GM12873 (cell line): ENCODE results near the gene AKNA.

ENCODE experiments used
- TF ChIP-seq, protein P1 (sequence below): IDR thresholded peaks from 2 replicates; pipeline ENCODE4 v1.5.1; 2012; ENCODE audit warnings: low read depth, mild to moderate bottlenecking, moderate library complexity, low read length, control low read depth; ENCODE audit not compliant: insufficient read depth; ENCODE audit errors: missing control alignments

Gene AKNA

DNA sequence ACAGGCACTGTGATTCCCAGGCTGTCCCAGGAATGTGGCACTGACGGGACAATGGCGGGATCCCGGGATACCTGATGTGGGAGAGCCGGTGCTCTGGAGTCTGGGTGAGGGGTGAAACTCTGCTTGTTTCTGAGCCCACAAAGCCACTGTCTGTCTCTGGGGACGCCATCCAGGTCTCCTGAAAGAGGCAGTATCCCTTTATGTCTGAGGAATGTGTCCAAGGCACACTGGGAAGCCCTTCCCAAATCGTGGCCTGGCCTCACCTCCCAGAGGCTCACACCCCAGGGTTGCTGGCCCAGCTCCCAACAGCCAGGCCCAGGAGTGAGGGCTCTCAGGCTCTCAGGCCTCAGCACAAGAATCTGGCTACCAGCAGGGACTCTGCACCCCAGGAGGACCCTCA lies 31.0 kb downstream of the AKNA start:
- TF ChIP-seq, protein P1, sequence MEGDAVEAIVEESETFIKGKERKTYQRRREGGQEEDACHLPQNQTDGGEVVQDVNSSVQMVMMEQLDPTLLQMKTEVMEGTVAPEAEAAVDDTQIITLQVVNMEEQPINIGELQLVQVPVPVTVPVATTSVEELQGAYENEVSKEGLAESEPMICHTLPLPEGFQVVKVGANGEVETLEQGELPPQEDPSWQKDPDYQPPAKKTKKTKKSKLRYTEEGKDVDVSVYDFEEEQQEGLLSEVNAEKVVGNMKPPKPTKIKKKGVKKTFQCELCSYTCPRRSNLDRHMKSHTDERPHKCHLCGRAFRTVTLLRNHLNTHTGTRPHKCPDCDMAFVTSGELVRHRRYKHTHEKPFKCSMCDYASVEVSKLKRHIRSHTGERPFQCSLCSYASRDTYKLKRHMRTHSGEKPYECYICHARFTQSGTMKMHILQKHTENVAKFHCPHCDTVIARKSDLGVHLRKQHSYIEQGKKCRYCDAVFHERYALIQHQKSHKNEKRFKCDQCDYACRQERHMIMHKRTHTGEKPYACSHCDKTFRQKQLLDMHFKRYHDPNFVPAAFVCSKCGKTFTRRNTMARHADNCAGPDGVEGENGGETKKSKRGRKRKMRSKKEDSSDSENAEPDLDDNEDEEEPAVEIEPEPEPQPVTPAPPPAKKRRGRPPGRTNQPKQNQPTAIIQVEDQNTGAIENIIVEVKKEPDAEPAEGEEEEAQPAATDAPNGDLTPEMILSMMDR = no peak

GRCh38 chr9:114355821-114356220 lies 32.0 kb downstream of the AKNA start:
- TF ChIP-seq, protein P1 = no peak

GRCh38 chr9:114351932-114352331 lies 35.9 kb downstream of the AKNA start:
- TF ChIP-seq, protein P1 = no peak

DNA sequence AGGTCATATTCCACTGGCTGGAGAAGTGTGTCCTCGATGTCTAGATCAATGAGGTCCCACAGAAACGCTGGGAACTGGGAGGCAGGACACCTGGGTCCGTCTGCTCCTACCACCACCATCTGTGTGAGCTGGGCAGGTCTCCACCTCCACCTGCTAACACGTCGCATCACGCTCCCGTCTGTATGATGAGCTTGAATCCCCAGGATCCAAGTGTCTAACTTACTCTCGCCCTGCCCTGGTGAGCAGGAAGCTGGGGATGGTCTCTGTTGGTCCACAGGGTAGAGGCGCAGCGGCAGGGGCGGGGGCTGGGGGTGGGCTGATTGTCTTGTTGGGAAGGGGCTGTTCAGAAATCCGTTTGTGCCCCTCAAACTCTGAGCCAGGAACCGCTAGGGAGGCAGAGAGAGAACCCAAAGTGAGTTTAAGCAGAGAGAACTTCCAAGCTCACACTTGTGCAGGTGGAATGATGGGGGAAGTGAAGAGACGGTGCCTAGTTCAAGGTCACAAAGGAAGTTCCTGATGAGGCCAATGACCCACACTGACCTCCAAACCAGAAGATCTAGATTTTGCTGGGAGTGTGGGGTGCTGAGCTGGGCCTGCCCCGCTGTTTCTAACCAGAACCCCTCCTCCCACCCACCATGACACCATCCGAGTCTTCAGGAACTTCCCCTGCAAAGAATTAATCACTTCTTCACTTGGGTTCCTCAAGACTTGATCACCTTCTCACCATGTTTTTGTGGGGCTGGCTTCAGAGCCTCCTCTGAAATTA lies 37.0 kb downstream of the AKNA start:
- TF ChIP-seq, protein P1 = no peak

DNA sequence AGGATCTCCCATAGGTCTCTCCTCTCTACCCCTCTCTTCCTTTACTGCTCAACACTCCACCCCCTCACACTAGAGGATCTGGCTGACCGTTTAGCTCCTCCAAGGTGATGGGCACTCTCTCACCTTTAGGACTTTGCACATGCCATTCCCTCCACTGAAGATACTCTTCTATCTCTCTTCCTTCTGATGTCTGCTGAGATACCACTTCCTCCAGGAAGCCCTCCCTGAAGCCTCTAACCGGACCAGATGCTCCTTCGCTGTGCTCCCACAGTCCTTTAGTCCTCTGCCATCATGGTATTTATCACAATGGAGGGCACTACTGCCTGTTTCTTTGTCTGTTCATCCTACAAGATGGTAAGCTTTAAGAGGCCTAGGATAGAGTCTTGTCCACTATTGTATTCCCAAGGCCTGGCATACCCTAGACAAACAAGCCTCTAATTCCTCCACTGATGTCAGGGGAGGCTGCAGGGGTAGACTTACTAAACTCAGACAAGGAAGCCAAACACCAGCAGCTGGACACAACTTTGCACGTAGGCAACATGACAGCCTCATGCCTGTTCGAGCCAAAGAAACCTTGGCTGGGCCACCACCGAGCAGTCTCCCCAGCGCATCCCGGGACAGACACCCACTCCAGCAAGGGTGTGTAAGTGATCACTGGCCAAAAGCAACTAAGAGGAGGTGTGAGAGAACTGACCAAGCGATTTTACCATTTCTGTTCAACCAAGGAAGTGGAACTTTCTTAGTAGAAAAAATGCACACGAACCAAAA lies 37.9 kb downstream of the AKNA start:
- TF ChIP-seq, protein P1 = no peak

GRCh38 chr9:114348906-114349482 lies 38.8 kb downstream of the AKNA start:
- TF ChIP-seq, protein P1 = no peak

GRCh38 chr9:114348261-114348905 lies 39.4 kb downstream of the AKNA start:
- TF ChIP-seq, protein P1 = no peak
